Caco-2 (cell line): Measurements from ENCODE around the gene YY1. TPM values are rescaled to one million over a fixed set of nuclear protein-coding genes. Genes with fewer than 3 reads are reported as not detected.
"Not testable (repeated sequence)": the region's sequence is repeated elsewhere in the genome, so short reads cannot be mapped to it uniquely, and the experiment has no call there.

Experiments used
- BruUV-seq: library from RNA; stranded (reverse); fragments of 400-500 nt; replicated peaks from 2 replicates; lab custom pipeline; 2021; lab: Mats Ljungman, UMichigan
- CTCF ChIA-PET: fragments of 300-600 bp; sonication (Branson Sonifier 250); formaldehyde crosslinking; loops from one replicate; lab custom pipeline; 2022; ENCODE audit warnings: antibody characterized with exemption; lab: Charles Lee
- POLR2A ChIA-PET: fragments of 300-600 bp; sonication (Branson Sonifier 250); formaldehyde crosslinking; loops from one replicate; lab custom pipeline; 2022; ENCODE audit warnings: antibody characterized with exemption; lab: Charles Lee
- DNase-seq, 2 experiments: peaks; one replicate each; pipeline versions ENCODE4 v3.0.0 to v3.0.0-alpha.2; 2020 to 2022
- H3K27me3 ChIP-seq: replicated peaks from 2 replicates; pipeline ENCODE4 v1.6.0; 2011; ENCODE audit warnings: low read length; ENCODE audit not compliant: control insufficient read depth, insufficient read depth
- H3K36me3 ChIP-seq: 2 replicates; pipeline ENCODE4 v1.5.1; 2011; ENCODE audit warnings: low read length; ENCODE audit not compliant: control insufficient read depth, insufficient read depth
- H3K4me1 ChIP-seq: fragments of 250-450 bp; sonication (Bioruptor Pico); 2 replicates; pipeline ENCODE4 v1.5.1; 2020; ENCODE audit warnings: mild to moderate bottlenecking
- H3K4me3 ChIP-seq: 2 replicates; pipeline ENCODE4 v1.5.1; 2011; ENCODE audit warnings: low read depth, mild to moderate bottlenecking, control low read depth, low read length
- H3K9me3 ChIP-seq: fragments of 250-450 bp; sonication (Bioruptor Pico); 2 replicates; pipeline ENCODE4 v1.5.1; 2020; ENCODE audit warnings: mild to moderate bottlenecking, moderate library complexity
- H3K27ac Mint-ChIP-seq: one replicate; pipeline ENCODE4 v1.8.0; 2022; ENCODE audit warnings: mixed read lengths; ENCODE audit not compliant: unreplicated experiment
- H3K27me3 Mint-ChIP-seq: one replicate; pipeline ENCODE4 v1.8.0; 2022; ENCODE audit warnings: mixed read lengths; ENCODE audit not compliant: insufficient read depth, unreplicated experiment
- H3K36me3 Mint-ChIP-seq: one replicate; pipeline ENCODE4 v1.8.0; 2022; ENCODE audit warnings: mild to moderate bottlenecking, mixed read lengths; ENCODE audit not compliant: insufficient read depth, unreplicated experiment
- H3K4me1 Mint-ChIP-seq: one replicate; pipeline ENCODE4 v1.8.0; 2022; ENCODE audit warnings: low read depth, mixed read lengths; ENCODE audit not compliant: unreplicated experiment
- H3K4me3 Mint-ChIP-seq: one replicate; pipeline ENCODE4 v1.8.0; 2022; ENCODE audit warnings: mild to moderate bottlenecking, moderate library complexity, mixed read lengths; ENCODE audit not compliant: unreplicated experiment
- H3K9me3 Mint-ChIP-seq: one replicate; pipeline ENCODE4 v1.8.0; 2022; ENCODE audit warnings: mixed read lengths; ENCODE audit not compliant: unreplicated experiment
- CTCF ChIP-seq, 2 experiments: fragments of 200-600 bp in 1 of 2; IDR thresholded peaks; 1 replicate in 1 of 2; 2 replicates in 1 of 2; pipeline versions ENCODE4 v1.5.1 to v1.8.0; 2011 to 2022; ENCODE audit warnings: antibody characterized with exemption in 1 of 2, control low read depth in 1 of 2, inconsistent platforms in 1 of 2, low read depth in 1 of 2, low read length in 1 of 2, mild to moderate bottlenecking in 1 of 2, moderate library complexity in 1 of 2; ENCODE audit not compliant: insufficient read depth in 1 of 2, severe bottlenecking in 1 of 2, unreplicated experiment in 1 of 2
- intact Hi-C: fragments of 100-400 bp; cut with micrococcal nuclease; formaldehyde crosslinking; loops from one replicate; pipeline ENCODE4 v1.10.0; 2022; ENCODE audit not compliant: unreplicated experiment
- total RNA-seq: library from RNA; stranded (reverse); gene quantifications from 2 replicates; pipeline ENCODE4 v1.2.3, GENCODE V29; 2022

YY1 gene
- total RNA-seq, 1 experiment from 2014 or later = 94.1 TPM

- peak; percentile 76 to 78 for DNase-seq
- H3K4me1 Mint-ChIP-seq = no peaks in the 10 kb centered on the region
- no peaks in the 10 kb centered on the region for H3K36me3 Mint-ChIP-seq
- no peak for TF ChIP-seq CTCF (IDR thresholded peaks at IDR 0.05; ENCODE audit: insufficient read depth in 1 of 2, low read depth in 1 of 2, low read length in 1 of 2, severe bottlenecking in 1 of 2, unreplicated experiment in 1 of 2)
- Histone ChIP-seq H3K4me1 (peaks cover 14% of the 10 kb centered on the region), H3K27me3 (no peaks in the 10 kb centered on the region), H3K9me3 (no peaks in the 10 kb centered on the region), H3K36me3 (no peaks in the 10 kb centered on the region), H3K4me3 (no peak overlapping the region)
- BruUV-seq = no TSS peak
- intact Hi-C loops = loop anchor here (1.0 kb wide), 1 partner anchor 10 kb away; no protein-coding TSS in a partner anchor
- no peaks in the 10 kb centered on the region for H3K27me3 Mint-ChIP-seq
- H3K9me3 Mint-ChIP-seq = no peaks in the 10 kb centered on the region
- ChIA-PET POLR2A (interaction anchor here (0.5 to 1.8 kb wide), 6 partner anchors 10 to 73 kb away, joined by 3 to 12 read pairs (median 6); partner anchors contain the start of gene DEGS2), CTCF (interaction anchor here (0.6 to 1.5 kb wide), 2 partner anchors 12 to 20 kb away, joined by 4 to 19 read pairs; no protein-coding TSS in a partner anchor)
- H3K4me3 Mint-ChIP-seq = no peak overlapping the region
- H3K27ac Mint-ChIP-seq = peak overlapping the region; percentile 53
Measured at GRCh38 chr14:100203962-100204834, 34.7 kb upstream of the YY1 start.

- not testable (repeated sequence) for H3K36me3 Mint-ChIP-seq, H3K9me3 Mint-ChIP-seq, H3K9me3 ChIP-seq, BruUV-seq, H3K27me3 Mint-ChIP-seq, DNase-seq, H3K4me3 Mint-ChIP-seq, H3K4me1 Mint-ChIP-seq, H3K27me3 ChIP-seq, H3K36me3 ChIP-seq, H3K4me3 ChIP-seq
- H3K27ac Mint-ChIP-seq = peak overlapping the region; percentile 53
- H3K4me1 ChIP-seq = peaks cover 14% of the 10 kb centered on the region
- intact Hi-C loops = loop anchor here (1.0 kb wide), 1 partner anchor 10 kb away; no protein-coding TSS in a partner anchor
- CTCF ChIA-PET = interaction anchor here (0.6 to 1.5 kb wide), 2 partner anchors 12 to 20 kb away, joined by 4 to 19 read pairs; no protein-coding TSS in a partner anchor
- POLR2A ChIA-PET = interaction anchor here (0.5 to 1.8 kb wide), 6 partner anchors 10 to 74 kb away, joined by 3 to 12 read pairs (median 6); partner anchors contain the start of gene DEGS2
Measured at GRCh38 chr14:100204835-100205167, 34.1 kb upstream of the YY1 start.

GRCh38 chr14:100207588-100207987, 31.4 kb upstream of the YY1 start:
- H3K4me3 ChIP-seq, H3K36me3 ChIP-seq, intact Hi-C loops, H3K9me3 Mint-ChIP-seq, DNase-seq, BruUV-seq, POLR2A ChIA-PET, H3K4me1 Mint-ChIP-seq, H3K27ac Mint-ChIP-seq, H3K9me3 ChIP-seq, H3K27me3 ChIP-seq, H3K4me3 Mint-ChIP-seq, H3K27me3 Mint-ChIP-seq, H3K36me3 Mint-ChIP-seq: not testable (repeated sequence)
- CTCF ChIA-PET = interaction anchor here (0.9 to 1.3 kb wide), 2 partner anchors 14 to 96 kb away, joined by 4 to 5 read pairs; no protein-coding TSS in a partner anchor
- H3K4me1 ChIP-seq = peaks cover 14% of the 10 kb centered on the region

GRCh38 chr14:100208136-100208535, 30.8 kb upstream of the YY1 start:
- H3K4me1 Mint-ChIP-seq, BruUV-seq, H3K36me3 Mint-ChIP-seq, intact Hi-C loops, H3K4me3 ChIP-seq, H3K9me3 Mint-ChIP-seq, H3K27me3 ChIP-seq, DNase-seq, H3K9me3 ChIP-seq, H3K27me3 Mint-ChIP-seq, H3K4me3 Mint-ChIP-seq, POLR2A ChIA-PET, H3K36me3 ChIP-seq, H3K27ac Mint-ChIP-seq: not testable (repeated sequence)
- H3K4me1 ChIP-seq = peaks cover 18% of the 10 kb centered on the region
- CTCF ChIA-PET = interaction anchor here (0.9 to 1.3 kb wide), 2 partner anchors 15 to 95 kb away, joined by 4 to 5 read pairs; no protein-coding TSS in a partner anchor
